ENCODE measurements around the gene AK9.

Gene AK9

GRCh38 chr6:109452181-109452580 is 238.8 kb downstream of the AK9 start:
- Mint-ChIP-seq H3K27me3 (no peaks in the 10 kb centered on the region), H3K9me3 (no peaks in the 10 kb centered on the region), H3K27ac (no peak overlapping the region), H3K4me3 (no peak overlapping the region), H3K4me1 (ENCODE audit: low read depth) (peaks cover 56% of the 10 kb centered on the region), H3K36me3 (ENCODE audit: low read depth) (peaks cover 46% of the 10 kb centered on the region)
- no peak for DNase-seq

GRCh38 chr6:109451376-109451775 is 239.6 kb downstream of the AK9 start:
- H3K36me3 Mint-ChIP-seq (ENCODE audit: low read depth), result peaks cover 49% of the 10 kb centered on the region
- H3K4me1 Mint-ChIP-seq (ENCODE audit: low read depth), result peaks cover 48% of the 10 kb centered on the region
- DNase-seq, result no peak
- H3K27ac Mint-ChIP-seq, result no peak overlapping the region
- H3K27me3 Mint-ChIP-seq, result no peaks in the 10 kb centered on the region
- no peaks in the 10 kb centered on the region for H3K9me3 Mint-ChIP-seq
- no peak overlapping the region for H3K4me3 Mint-ChIP-seq

GRCh38 chr6:109450801-109451200 is 240.2 kb downstream of the AK9 start:
- no peaks in the 10 kb centered on the region for H3K9me3 Mint-ChIP-seq
- no peak overlapping the region for H3K27ac Mint-ChIP-seq
- no peaks in the 10 kb centered on the region for H3K27me3 Mint-ChIP-seq
- H3K36me3 Mint-ChIP-seq (ENCODE audit: low read depth), result peaks cover 54% of the 10 kb centered on the region
- no peak overlapping the region for H3K4me3 Mint-ChIP-seq
- no peak for DNase-seq
- peaks cover 45% of the 10 kb centered on the region for H3K4me1 Mint-ChIP-seq (ENCODE audit: low read depth)

GRCh38 chr6:109449795-109450673 is 241.0 kb downstream of the AK9 start:
- Mint-ChIP-seq H3K36me3 (ENCODE audit: low read depth) (peaks cover 59% of the 10 kb centered on the region), H3K4me1 (ENCODE audit: low read depth) (peaks cover 42% of the 10 kb centered on the region), H3K27ac (peak overlapping the region; percentile 49), H3K27me3 (no peaks in the 10 kb centered on the region), H3K9me3 (no peaks in the 10 kb centered on the region), H3K4me3 (no peak overlapping the region)
- DNase-seq, result peak; percentile 53

- Mint-ChIP-seq H3K4me1 (ENCODE audit: low read depth) (peaks cover 36% of the 10 kb centered on the region), H3K9me3 (no peaks in the 10 kb centered on the region), H3K36me3 (ENCODE audit: low read depth) (peaks cover 65% of the 10 kb centered on the region), H3K27me3 (no peaks in the 10 kb centered on the region), H3K4me3 (no peak overlapping the region), H3K27ac (peak overlapping the region; percentile 49)
- DNase-seq, result no peak
Observed at GRCh38 chr6:109449064-109449794, 241.8 kb downstream of the AK9 start.

- no peaks in the 10 kb centered on the region for H3K9me3 Mint-ChIP-seq
- H3K4me1 Mint-ChIP-seq (ENCODE audit: low read depth), result peaks cover 32% of the 10 kb centered on the region
- H3K27ac Mint-ChIP-seq, result peak overlapping the region; percentile 37
- no peak overlapping the region for H3K4me3 Mint-ChIP-seq
- H3K36me3 Mint-ChIP-seq (ENCODE audit: low read depth), result peaks cover 66% of the 10 kb centered on the region
- no peaks in the 10 kb centered on the region for H3K27me3 Mint-ChIP-seq
- DNase-seq, result no peak
Observed at GRCh38 chr6:109448615-109449014, 242.4 kb downstream of the AK9 start.

GRCh38 chr6:109447878-109448555 is 243.0 kb downstream of the AK9 start:
- no peak overlapping the region for H3K4me3 Mint-ChIP-seq
- H3K27me3 Mint-ChIP-seq, result no peaks in the 10 kb centered on the region
- peaks cover 35% of the 10 kb centered on the region for H3K4me1 Mint-ChIP-seq (ENCODE audit: low read depth)
- H3K36me3 Mint-ChIP-seq (ENCODE audit: low read depth), result peaks cover 69% of the 10 kb centered on the region
- peak overlapping the region; percentile 16 for H3K27ac Mint-ChIP-seq
- H3K9me3 Mint-ChIP-seq, result no peaks in the 10 kb centered on the region
- DNase-seq, result no peak

- H3K36me3 Mint-ChIP-seq (ENCODE audit: low read depth), result peaks cover 72% of the 10 kb centered on the region
- no peak for DNase-seq
- peaks cover 44% of the 10 kb centered on the region for H3K4me1 Mint-ChIP-seq (ENCODE audit: low read depth)
- H3K27me3 Mint-ChIP-seq, result no peaks in the 10 kb centered on the region
- no peaks in the 10 kb centered on the region for H3K9me3 Mint-ChIP-seq
- peak overlapping the region; percentile 72 for H3K27ac Mint-ChIP-seq
- no peak overlapping the region for H3K4me3 Mint-ChIP-seq
Observed at GRCh38 chr6:109447087-109447486, 243.9 kb downstream of the AK9 start.

- H3K27ac Mint-ChIP-seq, result peak overlapping the region; percentile 72
- no peak overlapping the region for H3K4me3 Mint-ChIP-seq
- H3K36me3 Mint-ChIP-seq (ENCODE audit: low read depth), result peaks cover 72% of the 10 kb centered on the region
- no peaks in the 10 kb centered on the region for H3K9me3 Mint-ChIP-seq
- H3K4me1 Mint-ChIP-seq (ENCODE audit: low read depth), result peaks cover 46% of the 10 kb centered on the region
- H3K27me3 Mint-ChIP-seq, result no peaks in the 10 kb centered on the region
- no peak for DNase-seq
Observed at GRCh38 chr6:109446541-109446940, 244.5 kb downstream of the AK9 start.

- H3K4me1 Mint-ChIP-seq (ENCODE audit: low read depth), result peaks cover 51% of the 10 kb centered on the region
- no peak overlapping the region for H3K4me3 Mint-ChIP-seq
- no peak for DNase-seq
- H3K27ac Mint-ChIP-seq, result peak overlapping the region; percentile 72
- H3K36me3 Mint-ChIP-seq (ENCODE audit: low read depth), result peaks cover 74% of the 10 kb centered on the region
- H3K27me3 Mint-ChIP-seq, result no peaks in the 10 kb centered on the region
- H3K9me3 Mint-ChIP-seq, result no peaks in the 10 kb centered on the region
Observed at GRCh38 chr6:109446072-109446471, 244.9 kb downstream of the AK9 start.

GRCh38 chr6:109445382-109445781 is 245.6 kb downstream of the AK9 start:
- no peak for DNase-seq
- Mint-ChIP-seq H3K9me3 (no peaks in the 10 kb centered on the region), H3K36me3 (ENCODE audit: low read depth) (peaks cover 69% of the 10 kb centered on the region), H3K27me3 (no peaks in the 10 kb centered on the region), H3K4me1 (ENCODE audit: low read depth) (peaks cover 46% of the 10 kb centered on the region), H3K4me3 (no peak overlapping the region), H3K27ac (peak overlapping the region; percentile 59)

GRCh38 chr6:109443425-109443950 is 247.5 kb downstream of the AK9 start:
- Mint-ChIP-seq H3K4me3 (no peak overlapping the region), H3K27ac (peak overlapping the region; percentile 29), H3K9me3 (no peaks in the 10 kb centered on the region), H3K36me3 (ENCODE audit: low read depth) (peaks cover 60% of the 10 kb centered on the region), H3K4me1 (ENCODE audit: low read depth) (peaks cover 36% of the 10 kb centered on the region), H3K27me3 (no peaks in the 10 kb centered on the region)
- DNase-seq, result no peak
